Mesenchymal stem cell (in vitro differentiated cells and primary cell): Measurements from ENCODE around the gene EDA2R.

Experiments
- DNase-seq: peaks from one replicate; pipeline ENCODE4 v3.0.0-alpha.2; 2013
- H2AFZ ChIP-seq: one replicate; pipeline ENCODE4 v1.6.1; 2013; ENCODE audit warnings: low read depth, mild to moderate bottlenecking, control low read depth, inconsistent platforms, low read length, moderate library complexity
- H2AK5ac ChIP-seq: 2 replicates; pipeline ENCODE4 v1.6.1; 2013; ENCODE audit warnings: low read length, moderate library complexity, mild to moderate bottlenecking, inconsistent platforms; ENCODE audit not compliant: severe bottlenecking
- H2BK120ac ChIP-seq: one replicate; pipeline ENCODE4 v1.6.1; 2013; ENCODE audit warnings: low read depth, mild to moderate bottlenecking, inconsistent platforms, low read length, moderate library complexity
- H2BK12ac ChIP-seq, 2 experiments: one replicate each; pipeline ENCODE4 v1.6.1; 2013; ENCODE audit warnings: inconsistent platforms in 2 of 2, low read length in 2 of 2, mild to moderate bottlenecking in 2 of 2, moderate library complexity in 2 of 2, control low read depth in 1 of 2
- H2BK15ac ChIP-seq: one replicate; pipeline ENCODE4 v1.6.1; 2013; ENCODE audit warnings: mild to moderate bottlenecking, low read depth, inconsistent platforms; ENCODE audit not compliant: poor library complexity, severe bottlenecking
- H2BK5ac ChIP-seq: 2 replicates; pipeline ENCODE4 v1.6.1; 2013; ENCODE audit warnings: low read depth, mild to moderate bottlenecking, low read length, control low read depth, inconsistent platforms; ENCODE audit not compliant: poor library complexity, severe bottlenecking
- H3K14ac ChIP-seq, 2 experiments: one replicate each; pipeline ENCODE4 v1.6.1; 2013; ENCODE audit warnings: inconsistent platforms in 2 of 2, low read length in 2 of 2, control low read depth in 1 of 2, mild to moderate bottlenecking in 1 of 2, moderate library complexity in 1 of 2
- H3K18ac ChIP-seq, 2 experiments: one replicate each; pipeline ENCODE4 v1.6.1; 2013; ENCODE audit warnings: inconsistent platforms in 2 of 2, low read length in 2 of 2, control low read depth in 1 of 2, low read depth in 1 of 2, mild to moderate bottlenecking in 1 of 2
- H3K23ac ChIP-seq, 2 experiments: one replicate each; pipeline ENCODE4 v1.6.1; 2013; ENCODE audit warnings: inconsistent platforms in 2 of 2, low read length in 2 of 2, mild to moderate bottlenecking in 2 of 2, moderate library complexity in 2 of 2, control low read depth in 1 of 2
- H3K27ac ChIP-seq: 2 replicates; pipeline ENCODE4 v1.5.1; 2013; ENCODE audit warnings: mild to moderate bottlenecking, moderate library complexity, low read length, control low read depth, inconsistent platforms; ENCODE audit not compliant: poor library complexity, severe bottlenecking
- H3K27me3 ChIP-seq, 2 experiments: 2 replicates each; pipeline versions ENCODE4 v1.6.1 to v1.7.0; 2013; ENCODE audit warnings: low read length in 2 of 2, mild to moderate bottlenecking in 2 of 2, moderate library complexity in 2 of 2, control low read depth in 1 of 2, inconsistent platforms in 1 of 2; ENCODE audit not compliant: control insufficient read depth in 1 of 2, insufficient read depth in 1 of 2
- H3K36me3 ChIP-seq, 2 experiments: 2 replicates each; pipeline versions ENCODE4 v1.6.1 to v1.7.0; 2013; ENCODE audit warnings: low read length in 2 of 2, control low read depth in 1 of 2, inconsistent platforms in 1 of 2, low read depth in 1 of 2, mild to moderate bottlenecking in 1 of 2; ENCODE audit not compliant: insufficient read depth in 2 of 2, control insufficient read depth in 1 of 2
- H3K4ac ChIP-seq, 2 experiments: one replicate each; pipeline ENCODE4 v1.6.1; 2013; ENCODE audit warnings: inconsistent platforms in 2 of 2, low read length in 2 of 2, mild to moderate bottlenecking in 2 of 2, moderate library complexity in 2 of 2, control low read depth in 1 of 2, low read depth in 1 of 2
- H3K4me1 ChIP-seq: 2 replicates; pipeline ENCODE4 v1.6.1; 2013; ENCODE audit warnings: low read depth, low read length, control low read depth; ENCODE audit not compliant: control insufficient read depth, insufficient read depth
- H3K4me2 ChIP-seq: 2 replicates; pipeline ENCODE4 v1.6.1; 2013; ENCODE audit warnings: low read length, mild to moderate bottlenecking, inconsistent platforms; ENCODE audit not compliant: poor library complexity, severe bottlenecking
- H3K4me3 ChIP-seq, 2 experiments: 2 replicates each; pipeline versions ENCODE4 v1.5.1 to v1.7.0; 2013; ENCODE audit warnings: low read length in 2 of 2, mild to moderate bottlenecking in 2 of 2, control low read depth in 1 of 2, low read depth in 1 of 2; ENCODE audit not compliant: insufficient read depth in 1 of 2
- H3K79me1 ChIP-seq: replicated peaks from 2 replicates; pipeline ENCODE4 v1.6.1; 2013; ENCODE audit warnings: mild to moderate bottlenecking, control low read depth, low read length, inconsistent platforms; ENCODE audit not compliant: poor library complexity, severe bottlenecking
- H3K9ac ChIP-seq: 2 replicates; pipeline ENCODE4 v1.7.0; 2013; ENCODE audit warnings: mild to moderate bottlenecking, low read length, moderate library complexity
- H3K9me3 ChIP-seq: 2 replicates; pipeline ENCODE4 v1.7.0; 2013; ENCODE audit warnings: mild to moderate bottlenecking, low read length; ENCODE audit not compliant: control insufficient read depth
- H4K8ac ChIP-seq: one replicate; pipeline ENCODE4 v1.6.1; 2013; ENCODE audit warnings: inconsistent platforms, mild to moderate bottlenecking, low read length, moderate library complexity
- H4K91ac ChIP-seq: one replicate; pipeline ENCODE4 v1.6.1; 2013; ENCODE audit warnings: mild to moderate bottlenecking, low read length, inconsistent platforms
- WGBS: methylation state at CpG from one replicate; pipeline ENCODE4 v1.1.7; 2013; ENCODE audit warnings: mixed read lengths; 5-methylcytosine and 5-hydroxymethylcytosine counted together

Gene EDA2R

GRCh38 chrX:66633541-66633940 lies 5.3 kb downstream of the EDA2R start:
- DNase-seq = peak; percentile 27
- no peaks in the 10 kb centered on the region for H3K27me3 ChIP-seq
- H3K23ac ChIP-seq = no peak overlapping the region
- H2BK15ac ChIP-seq = no peak overlapping the region
- peak overlapping the region; percentile 87 for H3K27ac ChIP-seq
- H3K4me2 ChIP-seq = peak overlapping the region; percentile 39
- no peak overlapping the region for H2BK12ac ChIP-seq
- no peaks in the 10 kb centered on the region for H3K9me3 ChIP-seq
- H3K9ac ChIP-seq = peak overlapping the region; percentile 83
- no peak overlapping the region for H3K14ac ChIP-seq
- no peak overlapping the region for H2AFZ ChIP-seq
- H4K91ac ChIP-seq = no peak overlapping the region
- H4K8ac ChIP-seq = no peak overlapping the region
- no CpG with 5 or more reads among the region's 3 CpGs for WGBS
- H3K18ac ChIP-seq = no peak overlapping the region
- no peak overlapping the region for H2AK5ac ChIP-seq
- no peaks in the 10 kb centered on the region for H3K4me1 ChIP-seq
- no peaks in the 10 kb centered on the region for H3K79me1 ChIP-seq
- H3K36me3 ChIP-seq = no peaks in the 10 kb centered on the region
- H3K4ac ChIP-seq = no peak overlapping the region
- H3K4me3 ChIP-seq = peak overlapping the region in 1 of 2 experiments; percentile 62
- no peak overlapping the region for H2BK5ac ChIP-seq
- no peak overlapping the region for H2BK120ac ChIP-seq

- H2BK15ac ChIP-seq = no peak overlapping the region
- WGBS = 83% methylated on average over 1 of the region's 4 CpGs
- H2BK5ac ChIP-seq = no peak overlapping the region
- no peak overlapping the region for H2AK5ac ChIP-seq
- peak overlapping the region in 1 of 2 experiments; percentile 62 for H3K4me3 ChIP-seq
- no peaks in the 10 kb centered on the region for H3K9me3 ChIP-seq
- no peak overlapping the region for H3K4me2 ChIP-seq
- no peaks in the 10 kb centered on the region for H3K79me1 ChIP-seq
- H3K18ac ChIP-seq = no peak overlapping the region
- H4K8ac ChIP-seq = no peak overlapping the region
- H3K14ac ChIP-seq = no peak overlapping the region
- H3K9ac ChIP-seq = peak overlapping the region; percentile 83
- H3K4ac ChIP-seq = no peak overlapping the region
- no peak overlapping the region for H2BK120ac ChIP-seq
- no peaks in the 10 kb centered on the region for H3K36me3 ChIP-seq
- H3K27ac ChIP-seq = peak overlapping the region; percentile 87
- H3K27me3 ChIP-seq = no peaks in the 10 kb centered on the region
- no peak overlapping the region for H2BK12ac ChIP-seq
- no peak overlapping the region for H2AFZ ChIP-seq
- no peak for DNase-seq
- no peak overlapping the region for H3K23ac ChIP-seq
- no peaks in the 10 kb centered on the region for H3K4me1 ChIP-seq
- H4K91ac ChIP-seq = no peak overlapping the region
Observed at GRCh38 chrX:66632981-66633380, 5.9 kb downstream of the EDA2R start.

GRCh38 chrX:66632473-66632872 lies 6.4 kb downstream of the EDA2R start:
- no peak overlapping the region for H2AFZ ChIP-seq
- H3K18ac ChIP-seq = no peak overlapping the region
- no peak overlapping the region for H3K4me3 ChIP-seq
- H3K4me2 ChIP-seq = no peak overlapping the region
- H2BK120ac ChIP-seq = no peak overlapping the region
- WGBS = 14% methylated on average over 2 of the region's 2 CpGs
- H2BK5ac ChIP-seq = no peak overlapping the region
- H3K23ac ChIP-seq = no peak overlapping the region
- H3K14ac ChIP-seq = no peak overlapping the region
- DNase-seq = no peak
- peak overlapping the region; percentile 83 for H3K9ac ChIP-seq
- H2BK15ac ChIP-seq = no peak overlapping the region
- H3K79me1 ChIP-seq = no peaks in the 10 kb centered on the region
- no peaks in the 10 kb centered on the region for H3K27me3 ChIP-seq
- peak overlapping the region; percentile 87 for H3K27ac ChIP-seq
- no peak overlapping the region for H4K8ac ChIP-seq
- H4K91ac ChIP-seq = no peak overlapping the region
- H3K9me3 ChIP-seq = no peaks in the 10 kb centered on the region
- no peak overlapping the region for H3K4ac ChIP-seq
- H3K36me3 ChIP-seq = no peaks in the 10 kb centered on the region
- H2AK5ac ChIP-seq = no peak overlapping the region
- H2BK12ac ChIP-seq = no peak overlapping the region
- no peaks in the 10 kb centered on the region for H3K4me1 ChIP-seq

GRCh38 chrX:66625525-66625924 lies 13.4 kb downstream of the EDA2R start:
- Histone ChIP-seq H3K27me3 (no peaks in the 10 kb centered on the region), H4K8ac (no peak overlapping the region), H3K79me1 (no peaks in the 10 kb centered on the region), H2BK120ac (no peak overlapping the region), H3K4me1 (peaks cover 1% of the 10 kb centered on the region), H2BK15ac (no peak overlapping the region), H3K18ac (no peak overlapping the region), H3K36me3 (no peaks in the 10 kb centered on the region), H3K4me3 (no peak overlapping the region), H2AFZ (no peak overlapping the region), H2AK5ac (no peak overlapping the region), H3K9me3 (no peaks in the 10 kb centered on the region), H3K23ac (no peak overlapping the region), H2BK12ac (no peak overlapping the region), H3K4me2 (no peak overlapping the region), H2BK5ac (no peak overlapping the region), H4K91ac (no peak overlapping the region), H3K9ac (no peak overlapping the region), H3K4ac (no peak overlapping the region), H3K14ac (no peak overlapping the region), H3K27ac (no peak overlapping the region)
- 81% methylated on average over 2 of the region's 3 CpGs for WGBS
- no peak for DNase-seq
